ENCODE data around the gene PRCD.
A peak's percentile ranks its signal among the peaks of the same experiment; 100 is the strongest.

The PRCD gene

DNA sequence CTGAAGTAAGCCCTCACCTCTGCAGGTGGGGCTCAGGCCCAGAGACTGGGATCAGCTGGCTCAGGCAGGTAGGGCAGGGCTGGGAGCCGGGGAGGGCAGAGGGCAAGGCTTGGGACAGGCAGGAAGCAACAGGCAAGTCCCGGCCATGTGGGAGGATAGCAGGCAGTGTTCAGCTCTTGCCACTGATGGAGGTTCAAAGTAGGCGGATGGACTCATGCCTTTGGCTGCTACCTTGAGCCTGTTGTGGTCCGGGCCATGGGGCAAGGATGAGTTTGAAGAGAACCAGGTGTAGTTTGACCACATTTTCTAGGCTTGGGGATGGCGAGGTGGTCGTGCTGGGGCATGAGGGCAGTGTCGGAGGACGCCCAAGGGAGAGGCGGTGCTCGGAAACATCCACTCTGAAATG, 2.7 kb downstream of the PRCD start:
- no peak for DNase-seq

DNA sequence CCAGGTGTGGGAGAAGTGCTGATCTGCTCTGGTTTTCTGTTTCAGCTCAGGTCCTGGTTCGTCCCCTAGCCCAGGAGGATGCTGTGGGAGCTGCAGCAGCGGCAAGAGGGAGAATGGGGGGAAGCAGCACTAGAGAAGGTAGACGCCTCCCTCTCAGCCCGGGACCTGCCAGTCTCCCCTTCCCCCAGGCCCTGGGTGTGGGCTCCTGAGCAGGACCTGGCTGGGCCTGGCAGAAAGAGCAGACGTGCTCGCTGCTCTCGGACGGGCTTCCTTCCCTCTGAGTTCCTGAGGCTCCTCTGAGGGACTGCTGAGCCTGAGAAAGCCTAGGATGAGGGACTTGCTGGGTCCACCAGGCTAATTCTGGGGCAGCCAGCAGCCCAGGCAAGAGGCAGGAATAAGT, 3.1 kb downstream of the PRCD start:
- DNase-seq: no peak

DNA sequence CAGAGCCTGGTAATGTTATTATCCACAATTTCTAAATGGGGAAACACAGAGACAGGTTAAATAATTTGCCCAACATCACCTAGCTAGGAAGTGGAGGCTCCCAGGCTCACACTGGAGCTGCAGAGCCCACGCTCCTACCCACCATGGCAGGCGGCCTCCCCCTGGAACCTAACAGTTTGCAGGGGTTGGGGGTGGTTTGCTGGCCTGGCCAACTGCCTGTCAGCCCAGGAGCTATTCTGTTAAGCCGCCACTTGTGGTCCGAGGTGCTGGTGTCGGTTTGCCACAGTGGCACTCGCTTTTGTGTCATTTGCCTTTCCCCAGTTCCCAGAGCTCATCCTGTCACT, 3.6 kb downstream of the PRCD start:
- no peak for DNase-seq

DNA sequence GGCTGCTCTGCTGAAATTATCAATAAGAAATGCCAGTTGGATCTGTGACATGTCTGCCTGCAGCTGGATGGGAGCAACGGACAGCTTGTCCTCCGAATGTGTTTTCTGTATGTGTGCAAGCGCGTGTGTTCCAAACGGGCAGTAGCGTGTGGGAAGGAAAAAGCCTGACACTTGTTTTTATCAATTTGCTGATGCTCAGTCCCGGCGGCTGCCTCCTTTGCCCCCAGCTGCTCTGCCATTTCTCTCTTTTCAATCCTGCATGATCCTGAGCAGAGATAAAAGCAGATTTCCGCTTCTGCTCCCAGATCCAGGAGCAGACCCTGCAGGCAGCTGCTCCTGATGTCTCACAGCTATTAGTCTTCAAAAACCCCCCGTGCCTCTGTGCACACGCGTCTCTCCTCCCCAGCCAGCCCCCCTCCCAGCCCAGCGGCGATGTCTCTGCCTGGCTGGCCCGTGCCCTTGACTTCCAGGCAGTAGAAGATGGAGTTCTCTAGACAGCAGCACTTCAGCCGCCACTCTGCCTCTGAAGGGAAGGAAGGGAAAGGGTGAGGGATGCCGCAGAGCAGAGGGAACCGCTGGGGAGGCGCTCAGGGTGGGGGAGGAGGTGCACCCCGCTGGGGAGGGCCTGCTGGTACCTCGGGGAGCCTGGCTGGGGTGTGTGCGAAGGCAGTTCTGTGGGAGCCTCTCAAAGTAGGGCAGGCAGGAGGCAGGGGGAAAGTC, 4.1 kb downstream of the PRCD start:
- no peak for DNase-seq

DNA sequence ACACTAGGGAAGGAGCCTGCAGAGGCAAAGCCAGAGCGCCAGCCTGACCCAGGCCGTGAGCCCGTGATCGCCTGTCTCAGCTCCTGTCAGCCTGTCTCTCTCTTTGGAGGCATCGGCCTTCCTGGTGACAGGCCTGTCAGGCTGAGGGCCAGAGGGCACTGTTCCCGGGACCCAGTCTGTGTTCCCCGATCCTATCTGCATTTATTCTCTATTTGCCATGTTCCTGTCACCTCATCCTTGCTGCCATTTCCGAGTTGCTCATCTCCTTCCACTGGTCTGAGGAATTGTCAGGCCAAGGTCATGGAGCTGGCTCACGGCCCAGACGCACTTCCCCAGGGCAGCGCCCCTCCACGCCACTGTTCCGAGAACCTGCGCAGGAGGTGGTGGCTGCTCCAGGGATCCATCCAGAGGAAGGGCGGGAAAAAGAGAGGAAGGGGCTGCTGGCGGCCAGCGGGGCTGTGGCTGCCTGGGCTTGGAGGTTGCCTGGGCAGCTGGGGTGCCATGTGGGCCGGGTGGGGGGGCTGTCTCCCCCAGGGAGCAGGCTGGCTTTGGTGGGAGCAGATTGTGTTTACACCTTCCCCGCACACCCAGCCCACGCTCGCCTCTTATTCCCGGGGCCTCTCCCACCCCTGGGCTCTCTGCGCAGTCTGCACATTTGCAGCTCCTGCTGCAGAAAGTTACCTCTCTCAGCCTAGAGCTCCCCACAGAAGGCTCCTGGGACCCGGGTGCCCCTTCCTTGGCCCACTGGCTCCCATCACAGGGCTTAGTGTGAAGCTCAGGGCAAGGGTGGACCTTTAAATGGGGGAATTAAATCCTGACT, 4.9 kb downstream of the PRCD start:
- DNase-seq: no peak

DNA sequence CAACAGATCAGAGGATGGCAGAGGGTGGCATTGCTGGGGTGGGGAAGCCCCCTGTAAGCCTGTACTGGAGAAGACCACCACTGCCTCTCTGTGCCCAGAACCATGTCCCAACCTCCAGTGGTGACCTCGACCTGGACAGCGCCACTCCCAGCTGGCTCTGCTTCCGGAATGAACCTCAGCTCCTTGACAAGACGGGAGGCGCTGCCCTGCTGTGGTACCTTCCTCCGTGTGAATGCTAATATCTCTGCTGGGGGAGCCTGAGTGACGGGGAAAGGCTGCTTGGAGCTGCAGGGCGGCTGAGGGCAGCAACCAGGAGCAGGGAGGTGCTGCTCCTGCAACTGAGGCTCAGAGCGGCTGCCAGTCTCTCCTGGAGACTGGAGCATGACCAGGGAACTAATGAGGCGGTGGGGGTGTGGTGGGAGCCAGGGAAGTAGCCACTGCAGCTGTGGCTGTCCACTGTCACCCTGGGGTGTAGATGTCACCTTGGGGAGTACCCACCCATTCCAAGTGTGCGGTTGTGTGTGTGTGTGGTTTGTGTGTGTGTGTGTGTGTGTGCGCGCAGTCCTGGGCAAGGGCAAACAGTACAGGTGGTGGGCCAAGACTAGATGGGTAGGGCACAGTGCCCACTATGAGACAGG, 6.2 kb downstream of the PRCD start:
- no peak for DNase-seq

DNA sequence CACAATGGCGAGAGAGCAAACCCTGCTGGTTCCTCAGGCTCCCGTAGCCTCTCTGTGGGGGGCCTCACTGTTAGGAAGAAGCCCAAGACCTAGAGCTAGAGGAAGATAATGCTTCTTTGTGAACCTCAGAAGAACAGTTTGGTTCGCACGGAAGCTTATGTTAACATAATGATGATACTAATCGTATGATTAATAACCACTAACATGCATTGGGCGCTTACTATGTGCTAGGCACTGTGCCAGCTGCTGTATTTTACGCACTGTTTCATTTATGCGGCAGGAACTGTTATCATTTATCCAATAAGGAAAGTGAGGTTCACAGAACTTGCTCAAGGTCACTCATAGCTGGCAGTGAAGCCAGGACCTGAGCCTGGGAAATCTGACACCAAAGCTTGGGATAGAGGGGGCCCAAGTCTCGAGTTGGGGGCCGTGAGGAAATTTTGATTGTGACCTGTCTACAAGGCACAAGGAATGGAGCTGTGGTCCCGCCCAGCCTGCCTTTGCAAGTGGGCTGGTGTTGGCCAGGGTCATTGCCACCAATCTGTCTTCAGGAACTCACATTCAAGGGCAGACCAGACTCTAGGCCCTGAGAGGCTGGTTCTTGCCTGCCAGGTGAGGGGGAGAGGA, 6.8 kb downstream of the PRCD start:
- no peak for DNase-seq

DNA sequence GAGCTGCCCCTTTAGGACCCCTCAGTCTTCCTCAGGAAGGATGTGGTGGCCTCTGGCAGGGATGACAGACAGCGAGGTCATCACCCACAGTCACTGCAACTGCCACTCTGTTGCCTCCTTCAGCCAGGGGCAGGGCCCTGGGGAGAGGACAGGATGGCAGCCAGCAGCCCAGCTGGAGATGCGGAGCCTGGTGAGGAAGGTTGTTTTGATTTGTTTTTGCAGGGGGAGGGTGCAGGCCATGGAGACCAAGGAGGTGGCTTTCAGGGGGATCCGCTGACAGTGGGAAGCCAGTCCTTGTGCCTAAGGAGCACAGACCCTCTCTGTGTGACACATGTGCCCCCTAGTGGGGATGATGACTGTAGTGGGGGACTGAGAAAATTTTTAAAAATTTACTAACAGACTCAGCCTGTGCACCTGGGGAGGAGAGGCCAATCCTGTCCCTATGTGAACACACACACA, 7.4 kb downstream of the PRCD start:
- peak; percentile 62 for DNase-seq

DNA sequence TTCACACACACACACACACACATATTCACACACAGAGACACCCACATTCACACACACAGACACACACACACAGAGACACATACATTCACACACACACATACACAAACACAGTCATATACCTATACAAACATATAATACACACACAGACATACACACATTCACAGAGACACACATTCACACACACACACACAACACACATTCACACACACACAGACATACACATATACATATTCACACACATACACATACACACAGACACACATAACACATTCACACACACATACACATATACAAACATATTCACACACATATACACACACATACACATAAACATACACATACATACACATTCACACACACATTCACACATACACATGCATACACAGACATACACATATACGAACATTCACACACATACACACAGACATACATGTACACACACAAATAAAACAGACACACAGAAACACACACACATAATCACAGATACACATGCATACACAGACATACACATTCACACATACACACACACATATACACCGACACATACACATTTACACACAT, 7.9 kb downstream of the PRCD start:
- DNase-seq: no peak

DNA sequence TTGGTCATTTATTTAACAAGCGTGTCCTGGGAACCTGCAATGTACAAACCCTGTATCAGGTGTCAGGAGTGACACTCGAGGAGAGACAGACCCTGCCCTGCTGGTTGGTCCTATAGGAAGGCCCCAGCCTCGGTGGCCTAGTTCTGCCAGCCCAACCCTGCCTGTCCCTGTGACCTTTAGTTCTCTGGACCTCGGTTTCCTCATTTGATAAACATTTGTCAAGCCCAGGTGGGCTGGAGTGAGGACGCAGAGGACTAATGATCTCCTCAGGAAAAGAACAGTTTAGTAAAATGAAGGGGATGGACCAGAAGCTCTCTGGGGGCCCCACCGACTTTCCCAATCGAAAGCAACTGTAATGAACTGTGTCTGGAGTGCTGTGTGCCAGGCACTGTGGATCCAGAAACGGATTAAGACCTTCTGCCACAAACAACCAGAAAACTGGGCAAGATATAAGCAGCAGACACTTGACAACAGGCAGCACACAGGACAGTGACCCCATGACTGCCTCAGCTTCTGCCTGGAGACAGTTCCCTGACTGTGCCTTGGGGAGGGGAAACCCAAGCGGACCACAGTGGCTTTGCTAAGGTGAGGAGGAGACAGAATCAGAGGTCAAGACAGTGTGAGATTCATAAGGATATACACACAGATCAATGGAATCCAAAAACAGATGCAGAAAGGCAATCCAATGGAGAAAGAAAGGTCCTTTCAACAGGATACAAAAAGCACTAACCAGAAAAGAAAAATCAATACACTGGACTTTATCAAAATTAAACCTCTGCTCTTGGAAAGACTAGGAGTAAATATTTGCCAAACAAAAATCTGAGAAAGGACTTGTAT, 8.8 kb downstream of the PRCD start:
- no peak for DNase-seq

DNA sequence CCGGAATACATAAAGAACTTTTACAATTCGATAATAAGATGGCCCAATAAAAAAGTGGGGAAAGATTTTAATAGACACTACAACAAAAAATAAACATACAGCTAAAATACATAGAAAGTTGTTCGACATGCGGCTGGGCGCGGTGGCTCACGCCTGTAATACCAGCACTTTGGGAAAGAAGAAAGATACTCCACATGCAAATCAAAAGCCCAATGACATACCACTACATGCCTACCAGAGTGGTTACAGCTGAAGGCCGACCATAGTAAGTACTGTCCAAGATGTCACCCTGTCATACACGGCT, 9.3 kb downstream of the PRCD start:
- DNase-seq: no peak

DNA sequence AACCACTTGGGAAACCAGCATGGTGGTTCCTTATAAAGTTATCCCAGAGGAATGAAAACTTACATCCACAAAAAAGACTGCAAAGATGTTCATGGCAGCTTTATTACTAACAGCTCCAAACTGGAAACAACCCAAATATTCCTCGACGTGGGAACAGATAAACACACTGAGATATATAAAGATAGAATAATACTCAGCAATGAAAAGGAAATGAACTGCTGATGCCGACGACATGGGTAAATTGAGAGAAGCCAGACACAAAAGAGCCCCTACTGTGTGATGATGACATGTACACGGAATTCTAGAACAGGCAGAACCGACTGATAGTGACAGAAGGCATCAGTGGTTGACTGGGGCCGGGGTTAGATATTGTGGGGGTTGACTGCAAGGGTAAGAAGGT, 9.7 kb downstream of the PRCD start:
- no peak for DNase-seq

DNA sequence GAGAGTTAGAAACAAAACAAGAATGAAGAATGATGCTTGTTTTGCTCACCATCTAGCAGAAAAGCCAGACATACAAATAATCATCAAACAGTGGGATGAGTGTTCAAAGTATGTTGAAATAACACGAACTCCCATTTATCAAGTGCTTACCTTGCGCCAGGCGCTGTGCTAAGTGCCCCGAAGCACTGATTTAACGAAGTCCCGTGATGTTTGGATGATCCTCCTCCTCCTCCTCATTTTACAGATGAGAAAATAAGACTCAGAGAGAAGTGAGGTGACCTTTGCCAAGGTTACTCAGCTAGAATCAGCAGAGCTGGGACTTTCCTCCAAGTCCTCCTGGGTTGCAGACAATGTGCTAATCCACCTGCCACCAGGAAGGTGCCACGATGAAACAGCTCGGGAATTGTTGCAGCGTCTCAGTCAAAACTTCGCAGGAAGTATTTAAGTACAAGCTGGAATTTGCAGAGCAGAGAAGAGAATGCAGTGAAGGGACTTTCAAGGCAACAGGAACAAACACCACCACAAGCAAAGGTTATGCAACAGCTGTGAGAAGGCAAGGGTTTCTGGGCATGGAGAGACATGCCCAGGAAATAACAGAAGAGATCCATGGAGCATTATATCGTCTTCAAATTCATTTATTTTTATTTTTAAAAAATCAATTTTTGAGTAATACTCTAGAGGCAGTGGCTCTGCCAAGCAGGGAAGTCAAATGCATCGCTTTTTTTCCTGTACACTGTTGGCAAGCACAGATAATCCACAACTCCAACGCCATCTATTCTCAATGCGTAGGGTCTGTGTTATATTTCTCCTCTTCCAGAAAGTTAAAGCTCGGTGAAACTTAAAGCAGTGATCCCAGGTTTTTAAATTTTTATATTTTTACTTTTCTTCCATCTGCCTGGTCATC, 11.1 kb downstream of the PRCD start:
- DNase-seq: no peak

DNA sequence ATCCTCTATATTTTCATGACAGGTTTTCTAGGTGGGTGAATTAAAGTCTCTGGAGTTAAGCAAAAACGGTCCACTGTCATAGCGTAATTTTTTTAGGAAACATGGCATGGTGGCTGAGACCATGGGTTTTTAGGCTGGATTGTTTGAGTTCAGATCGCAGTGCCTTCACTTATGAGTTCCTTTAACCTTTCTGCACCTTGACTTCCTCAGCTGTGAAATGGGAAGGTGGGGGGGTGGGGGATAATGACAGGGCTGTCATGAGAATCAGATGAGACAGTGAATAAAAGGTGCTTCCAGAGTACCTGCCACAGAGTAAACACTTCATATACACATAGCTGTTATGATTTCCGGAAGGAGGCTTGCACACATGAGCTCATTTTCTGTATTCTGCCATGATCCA, 11.8 kb downstream of the PRCD start:
- DNase-seq: no peak

DNA sequence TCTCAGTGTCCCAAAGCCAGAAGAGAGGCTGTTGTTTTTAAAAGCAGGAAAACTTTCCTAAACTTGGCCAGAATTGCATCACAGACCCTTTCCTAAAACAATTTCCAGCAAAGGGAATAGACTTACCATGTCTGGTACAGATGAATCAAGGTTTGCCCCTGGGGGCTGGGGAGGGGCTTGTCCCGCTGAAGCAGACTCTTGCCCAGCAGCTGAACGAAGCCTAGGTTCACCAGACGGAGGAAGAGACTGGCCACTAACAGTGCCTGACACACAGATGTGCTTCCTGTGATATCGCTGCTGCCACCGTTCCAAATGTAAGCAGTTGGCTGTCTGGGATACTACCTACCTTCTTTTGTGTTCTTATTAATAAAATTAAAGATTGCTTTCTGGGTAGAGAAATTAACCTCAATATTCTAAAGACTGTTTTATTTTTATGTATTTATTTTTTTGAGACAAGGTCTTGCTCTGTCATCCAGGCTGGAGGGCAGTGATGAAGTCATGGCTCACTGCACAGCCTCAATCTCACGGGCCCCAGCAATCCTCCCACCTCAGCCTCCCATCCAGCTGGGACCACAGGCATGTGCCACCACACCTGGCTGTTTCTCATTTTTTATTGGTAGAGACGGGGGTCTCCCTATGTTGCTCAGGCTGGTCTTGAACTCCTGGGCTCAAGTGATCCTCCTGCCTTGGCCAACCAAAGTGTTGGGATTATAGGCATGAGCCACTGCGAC, 13.5 kb downstream of the PRCD start:
- DNase-seq: no peak

DNA sequence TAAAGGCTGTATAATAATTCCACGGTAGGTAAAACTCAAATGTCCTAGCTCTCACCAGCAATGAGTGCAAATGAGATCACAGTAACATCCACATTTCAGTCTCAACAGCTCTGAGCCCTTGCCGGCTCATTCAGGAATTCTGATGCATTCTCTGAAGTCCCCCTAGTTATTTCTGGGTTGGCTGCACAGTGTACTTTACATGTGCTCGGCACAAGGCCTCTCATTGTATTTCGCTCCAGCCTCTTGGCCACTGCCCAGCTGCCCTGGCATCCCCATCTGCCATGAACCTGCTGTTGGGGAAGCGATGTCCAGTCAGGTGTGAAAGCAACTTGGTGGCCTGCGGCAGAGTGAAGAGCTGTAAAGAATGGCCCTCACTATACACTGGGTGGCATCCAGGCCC, 14.3 kb downstream of the PRCD start:
- no peak for DNase-seq

DNA sequence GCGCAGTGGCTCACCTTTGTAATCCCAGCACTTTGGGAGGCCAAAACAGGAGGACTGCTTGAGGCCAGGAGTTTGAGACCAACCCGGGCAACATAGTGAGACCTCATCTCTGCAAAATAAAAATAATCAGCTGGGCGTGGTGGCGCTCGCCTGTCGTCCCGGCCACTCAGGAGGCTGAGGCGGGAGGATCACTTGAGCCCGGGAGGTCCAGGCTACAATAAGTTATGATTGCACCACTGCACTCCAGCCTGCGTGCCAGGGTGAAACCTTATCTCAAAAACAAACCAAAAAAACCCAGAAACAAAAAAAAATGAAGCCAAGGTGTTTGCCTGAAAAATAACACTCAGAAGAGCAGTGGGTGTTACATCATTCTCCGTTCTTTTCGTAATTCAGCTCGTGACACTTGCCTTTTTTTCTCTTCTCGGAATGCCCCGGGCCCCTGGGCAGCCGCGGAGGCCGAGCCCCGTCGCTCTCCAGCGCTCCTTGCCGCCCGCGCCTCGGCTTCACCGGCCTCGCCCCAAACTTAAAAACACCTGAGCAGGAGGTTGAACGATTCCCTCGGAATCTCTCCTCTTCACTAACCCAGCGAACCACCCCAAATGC, 17.0 kb downstream of the PRCD start:
- peak; percentile 63 for DNase-seq

DNA sequence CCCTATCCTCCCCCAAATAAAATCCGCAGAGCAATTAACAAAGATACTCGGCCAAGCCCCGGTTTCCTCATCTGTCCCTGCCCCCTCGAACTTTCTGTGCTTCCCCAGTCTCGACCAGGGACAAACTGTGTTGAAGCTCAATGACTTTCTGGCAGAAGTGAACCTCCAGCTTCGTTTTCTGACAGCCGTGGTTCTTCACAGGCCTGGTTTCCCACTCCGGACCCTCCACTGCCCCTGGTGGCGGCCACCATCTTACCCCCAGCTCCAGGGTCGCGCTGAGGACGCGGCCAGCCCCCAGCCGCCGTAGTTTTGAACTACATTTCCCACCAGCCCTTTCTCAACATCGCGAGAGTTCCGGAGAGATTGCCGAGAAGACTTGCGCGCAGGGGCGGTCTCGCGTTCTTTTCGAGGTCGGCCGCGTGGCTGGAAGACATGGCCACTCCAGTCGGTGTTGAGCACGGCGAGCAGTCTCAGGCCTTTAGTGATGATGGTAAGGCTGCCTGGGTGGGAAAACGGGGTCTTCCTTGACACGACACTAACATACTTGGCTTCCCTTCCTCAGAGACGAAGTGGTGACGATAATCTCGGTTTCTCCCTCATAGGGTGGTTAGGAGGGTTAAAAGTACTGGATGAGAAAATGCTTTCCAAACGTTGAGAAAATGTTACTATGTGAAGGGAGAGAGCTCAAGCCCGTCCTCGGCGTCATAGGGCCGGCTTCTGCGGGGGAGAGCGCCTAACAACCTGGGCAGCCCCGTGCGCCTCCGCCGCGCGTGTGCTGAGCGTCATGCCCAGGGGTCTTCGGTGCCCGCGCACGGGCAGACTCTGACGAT, 17.7 kb downstream of the PRCD start:
- peak; percentile 95 for DNase-seq
